GM18907 (cell line): ENCODE data around the gene MBD1.
A peak's percentile ranks its signal among the peaks of the same experiment; 100 is the strongest.
"Not testable (repeated sequence)": the region's sequence is repeated elsewhere in the genome, so short reads cannot be mapped to it uniquely, and the experiment has no call there.

Source experiments
- ATAC-seq: cut with Tn5 transposase; IDR thresholded peaks from one replicate; pipeline ENCODE4 v1.9.1; 2021; ENCODE audit warnings: mild to moderate bottlenecking, moderate library complexity; ENCODE audit not compliant: unreplicated experiment

The MBD1 gene

GRCh38 chr18:50293039-50293438 lies 11.7 kb upstream of the MBD1 start:
- no peak for ATAC-seq

DNA sequence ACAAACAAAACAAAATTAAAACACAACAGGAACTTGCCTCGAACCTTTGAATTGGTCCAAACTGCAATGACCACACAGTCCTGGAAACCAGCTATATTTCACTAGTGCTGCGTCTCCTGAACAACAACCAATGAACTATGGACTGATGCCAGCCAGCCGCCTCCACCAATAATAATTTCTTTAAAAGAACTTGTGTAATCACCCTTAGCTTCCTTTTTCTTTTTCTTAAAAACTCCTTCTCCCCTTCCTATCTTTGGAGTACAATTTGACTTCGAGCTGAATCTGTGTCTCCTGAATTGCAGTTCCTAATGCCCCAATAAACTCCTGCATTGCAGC lies 7.8 kb upstream of the MBD1 start:
- ATAC-seq = no peak

DNA sequence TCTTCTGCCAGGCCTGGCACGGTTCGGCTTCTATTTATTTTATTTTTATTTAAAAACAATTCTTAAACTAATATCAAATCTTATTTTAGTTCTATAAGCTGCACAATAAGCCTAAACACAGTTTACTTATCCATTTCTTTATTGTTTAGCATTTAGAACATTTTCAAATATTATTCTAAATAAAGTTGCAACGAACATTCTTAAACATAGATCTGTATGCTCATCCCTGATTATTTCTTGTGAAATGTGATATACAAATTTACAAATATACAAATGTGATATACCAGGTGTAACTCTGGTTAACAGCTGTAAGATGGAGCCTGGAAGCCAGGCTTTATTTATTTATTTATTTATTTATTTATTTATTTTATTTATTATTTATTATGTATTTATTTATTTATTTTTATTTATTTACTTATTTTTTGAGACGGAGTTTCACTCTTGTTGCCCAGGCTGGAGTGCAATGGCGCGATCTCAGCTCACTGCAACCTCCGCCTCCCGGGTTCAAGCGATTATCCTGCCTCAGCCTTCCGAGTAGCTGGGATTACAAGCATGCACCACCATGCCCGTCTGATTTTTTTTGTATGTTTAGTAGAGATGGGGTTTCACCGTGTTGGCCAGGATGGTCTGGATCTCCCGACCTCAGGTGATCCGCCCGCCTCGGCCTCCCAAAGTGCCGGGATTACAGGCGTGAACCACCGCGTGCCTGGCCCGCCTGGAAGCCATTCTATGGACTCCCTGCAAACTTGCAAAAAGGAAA lies 7.2 kb upstream of the MBD1 start:
- not testable (repeated sequence) for ATAC-seq

- ATAC-seq = peak; percentile 90
Measured at GRCh38 chr18:50287441-50288347, 6.4 kb upstream of the MBD1 start, which contains the start of gene CXXC1. Gene CXXC1 (minus strand): TSS chr18:50287692. CDS start chr18:50287589, 103 bp downstream.

- ATAC-seq = no peak
Measured at GRCh38 chr18:50287028-50287440, 5.7 kb upstream of the MBD1 start.

- ATAC-seq = no peak
Measured at GRCh38 chr18:50286391-50287027, 5.2 kb upstream of the MBD1 start.

DNA sequence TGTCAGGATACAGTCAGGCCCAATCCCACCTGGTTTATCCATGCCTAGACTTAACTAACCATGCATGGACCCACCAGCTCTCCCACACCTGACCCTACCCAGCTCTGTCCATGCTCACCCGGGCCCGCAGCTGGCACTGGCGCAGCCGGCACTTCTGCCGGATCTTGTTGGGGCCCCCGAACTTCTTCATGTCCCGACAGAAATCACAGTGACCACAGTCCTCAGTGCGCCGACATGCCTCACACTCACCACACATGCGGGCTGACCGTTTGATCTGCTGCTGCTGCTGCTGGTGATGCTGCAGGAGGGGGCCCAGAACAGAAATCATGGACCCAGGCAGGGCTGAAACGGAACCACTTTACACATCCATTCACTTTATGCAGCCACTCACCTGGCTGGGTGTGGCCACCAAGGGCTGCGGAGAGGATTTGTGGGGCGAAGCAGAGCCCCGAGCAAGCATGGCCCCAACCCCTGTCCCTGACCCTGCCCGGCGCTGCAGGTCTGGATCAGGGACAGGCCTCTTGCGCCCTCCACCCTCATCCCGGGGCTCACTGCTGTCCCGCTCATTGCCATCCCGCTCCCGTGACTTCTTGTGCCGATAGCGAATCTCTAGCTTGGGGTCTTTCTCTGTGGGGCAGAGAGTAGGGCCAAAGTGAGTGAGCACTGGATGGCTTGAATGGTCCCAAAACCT lies 4.5 kb upstream of the MBD1 start:
- no peak for ATAC-seq

- no peak for ATAC-seq
Measured at GRCh38 chr18:50285071-50285470, 3.7 kb upstream of the MBD1 start.

GRCh38 chr18:50284255-50284885 lies 3.0 kb upstream of the MBD1 start:
- ATAC-seq = no peak

- no peak for ATAC-seq
Measured at GRCh38 chr18:50283469-50284209, 2.3 kb upstream of the MBD1 start.

DNA sequence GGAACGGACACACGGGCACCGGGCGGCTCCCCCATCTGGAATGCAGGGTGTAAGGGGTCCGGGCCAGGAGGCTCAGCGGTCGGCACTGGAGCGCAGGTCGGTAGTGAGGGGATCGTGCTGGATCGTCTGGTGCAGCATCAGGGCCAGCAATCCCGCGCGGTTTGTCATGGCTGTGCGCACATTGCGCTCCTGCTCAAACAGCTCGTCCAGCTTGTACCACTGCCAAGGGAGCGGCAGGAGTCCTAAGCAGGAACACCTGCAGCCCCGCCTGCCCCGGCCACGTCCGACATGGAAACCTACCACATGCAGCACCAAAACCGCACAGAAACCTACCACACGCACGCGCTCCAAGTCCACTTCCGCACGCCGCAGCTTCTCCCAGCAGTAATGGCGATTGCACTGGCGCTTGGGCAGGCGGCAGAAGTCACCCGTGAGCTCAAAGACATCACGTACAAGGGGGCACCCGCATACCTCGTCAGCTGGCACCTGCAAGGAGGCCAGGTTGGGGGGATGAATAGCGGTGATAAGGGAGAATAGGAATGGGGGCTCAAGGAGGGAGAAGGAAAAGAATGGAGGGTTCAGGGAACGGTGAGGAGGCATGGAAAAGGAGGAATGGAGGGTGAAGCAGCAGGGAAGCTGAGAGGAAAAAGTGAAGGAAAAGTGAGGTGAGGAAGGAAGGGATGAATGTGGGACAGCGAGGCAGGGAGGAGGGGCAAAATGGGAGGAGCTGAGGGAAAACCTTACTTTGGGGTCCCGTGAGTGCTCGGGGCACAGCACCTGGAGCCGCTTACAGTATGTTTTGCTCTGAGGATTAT lies 1.4 kb upstream of the MBD1 start:
- ATAC-seq = no peak

- ATAC-seq = no peak
Measured at GRCh38 chr18:50281972-50282520, 723 bp upstream of the MBD1 start.

DNA sequence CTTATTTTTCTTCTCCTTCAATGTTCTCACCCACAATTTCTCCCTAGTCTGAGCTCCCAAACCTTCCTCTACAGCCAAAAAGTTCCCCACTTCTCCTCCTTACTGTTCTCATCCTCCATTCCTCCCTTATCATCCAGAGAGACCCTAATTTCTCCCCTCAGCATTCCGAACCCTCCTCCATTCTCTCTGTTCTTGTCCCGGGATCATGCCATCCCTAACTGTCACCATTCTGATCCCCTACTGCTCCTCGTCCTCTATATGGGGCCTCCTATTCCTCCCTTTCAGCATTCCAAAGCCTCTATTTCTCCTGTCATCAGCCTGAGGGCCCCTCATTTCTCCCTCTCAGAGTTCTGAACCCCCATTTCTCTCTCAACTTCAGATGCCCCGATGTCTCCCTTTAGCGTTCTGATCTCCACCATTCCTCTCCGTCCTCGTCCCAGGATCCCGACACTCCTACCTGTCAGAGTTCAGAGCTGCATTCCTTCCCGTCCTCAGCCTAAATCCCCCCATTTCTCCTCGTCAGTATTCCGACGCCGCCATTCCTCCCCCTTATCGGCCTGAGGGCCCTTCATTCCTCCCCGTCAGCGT lies 522 bp downstream of the MBD1 start:
- ATAC-seq = no peak

- no peak for ATAC-seq
Measured at GRCh38 chr18:50279752-50280151, 1.6 kb downstream of the MBD1 start.

DNA sequence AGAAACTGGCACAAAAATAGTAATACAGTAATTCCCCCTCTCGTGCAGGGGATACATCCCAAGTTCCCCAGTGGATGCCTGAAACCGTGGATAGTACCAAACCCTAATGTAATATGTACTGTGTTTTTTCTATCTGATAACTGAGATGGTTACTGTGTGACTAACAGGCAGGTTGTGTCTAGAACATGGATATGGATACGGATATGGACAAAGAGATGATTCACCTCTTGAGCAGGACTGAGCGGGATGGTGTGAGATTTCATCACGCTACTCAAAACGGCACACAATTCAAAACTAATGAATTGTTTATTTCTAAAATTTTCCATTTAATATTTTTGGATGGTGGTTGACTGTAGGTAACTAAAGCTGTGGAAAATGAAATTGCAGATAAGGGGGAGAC lies 3.4 kb downstream of the MBD1 start:
- ATAC-seq = no peak

GRCh38 chr18:50276452-50276851 lies 4.9 kb downstream of the MBD1 start:
- ATAC-seq = no peak

DNA sequence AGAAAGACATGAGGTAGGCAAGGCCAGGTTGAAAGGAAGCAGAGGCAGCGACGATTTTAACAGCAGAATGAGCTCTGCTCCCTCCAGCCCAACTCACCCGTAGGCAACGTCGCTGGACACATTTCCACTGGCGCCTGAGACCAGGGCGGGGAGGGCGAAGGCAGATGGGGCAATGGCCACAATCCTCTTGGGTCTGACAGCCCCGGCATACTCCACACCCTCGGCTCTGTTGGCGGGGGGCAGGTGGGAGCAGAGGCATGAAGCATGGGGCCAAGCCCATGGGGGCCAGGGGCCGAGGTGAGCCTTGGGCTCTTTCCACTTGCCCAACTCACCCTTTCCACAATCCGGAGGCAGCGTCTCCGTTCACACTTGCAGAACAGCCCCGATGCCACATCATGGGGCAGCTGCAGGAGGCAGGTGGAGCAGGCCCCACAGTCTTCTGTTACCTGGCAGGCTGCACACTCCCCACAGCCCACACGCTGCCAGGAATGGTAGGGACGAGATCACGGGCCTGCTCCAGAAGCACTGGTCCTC lies 5.8 kb downstream of the MBD1 start:
- no peak for ATAC-seq

- ATAC-seq = no peak
Measured at GRCh38 chr18:50274941-50275340, 6.4 kb downstream of the MBD1 start.
